ENCODE results near the gene TFDP1. TPM values are rescaled to one million over a fixed set of nuclear protein-coding genes. Genes with fewer than 3 reads are reported as not detected.

Gene TFDP1
- total RNA-seq, 1 donor from 2014 or later: 40.0 TPM

GRCh38 chr13:113551081-113552000 lies 33.2 kb upstream of the TFDP1 start:
- H3K27me3 ChIP-seq: no peaks in the 10 kb centered on the region
- no peaks in the 10 kb centered on the region for H3K9me3 ChIP-seq
- TF ChIP-seq CTCF (IDR thresholded peaks at IDR 0.05) (no peak), POLR2AphosphoS5 (IDR thresholded peaks at IDR 0.05; ENCODE audit: insufficient read depth in 1 of 2, low read depth in 1 of 2) (no peak), POLR2A (IDR thresholded peaks at IDR 0.05) (no peak)
- intact Hi-C loops (cut with DNase I): no loop called here
- peaks cover 0 to 17% of the 10 kb centered on the region in 2 donors for H3K36me3 ChIP-seq
- H3K4me1 ChIP-seq: peaks cover 15% of the 10 kb centered on the region
- no peak overlapping the region for H3K27ac ChIP-seq
- DNase-seq (ENCODE audit: extremely low spot score in 2 of 2): peak; percentile 79 to 91
- no peak overlapping the region for H3K4me3 ChIP-seq

- intact Hi-C loops (cut with DNase I): no loop called here
- H3K27me3 ChIP-seq: no peaks in the 10 kb centered on the region
- peak; percentile 58 to 62 for DNase-seq (ENCODE audit: extremely low spot score in 2 of 2)
- H3K36me3 ChIP-seq: peaks cover 0 to 17% of the 10 kb centered on the region in 2 donors
- no peak for TF ChIP-seq POLR2AphosphoS5 (IDR thresholded peaks at IDR 0.05; ENCODE audit: insufficient read depth in 1 of 2, low read depth in 1 of 2)
- TF ChIP-seq CTCF (IDR thresholded peaks at IDR 0.05): no peak
- TF ChIP-seq POLR2A (IDR thresholded peaks at IDR 0.05): no peak
- H3K27ac ChIP-seq: no peak overlapping the region
- H3K9me3 ChIP-seq: no peaks in the 10 kb centered on the region
- H3K4me1 ChIP-seq: peaks cover 15% of the 10 kb centered on the region
- no peak overlapping the region for H3K4me3 ChIP-seq
These were observed 32.5 kb upstream of the TFDP1 start for GRCh38 chr13:113552079-113552478.

GRCh38 chr13:113552786-113553434 lies 31.6 kb upstream of the TFDP1 start:
- no peak for TF ChIP-seq CTCF (IDR thresholded peaks at IDR 0.05)
- TF ChIP-seq POLR2A (IDR thresholded peaks at IDR 0.05): no peak
- no peak for TF ChIP-seq POLR2AphosphoS5 (IDR thresholded peaks at IDR 0.05; ENCODE audit: insufficient read depth in 1 of 2, low read depth in 1 of 2)
- Histone ChIP-seq H3K9me3 (no peaks in the 10 kb centered on the region), H3K4me1 (peaks cover 15% of the 10 kb centered on the region), H3K4me3 (no peak overlapping the region), H3K36me3 (peaks cover 0 to 17% of the 10 kb centered on the region in 2 donors), H3K27ac (no peak overlapping the region), H3K27me3 (no peaks in the 10 kb centered on the region)
- peak; percentile 72 to 85 for DNase-seq (ENCODE audit: extremely low spot score in 2 of 2)
- intact Hi-C loops (cut with DNase I): no loop called here

GRCh38 chr13:113553511-113554332 lies 30.8 kb upstream of the TFDP1 start:
- no peaks in the 10 kb centered on the region for H3K27me3 ChIP-seq
- H3K4me1 ChIP-seq: peaks cover 8% of the 10 kb centered on the region
- no peak for TF ChIP-seq POLR2AphosphoS5 (IDR thresholded peaks at IDR 0.05; ENCODE audit: insufficient read depth in 1 of 2, low read depth in 1 of 2)
- no peak for TF ChIP-seq POLR2A (IDR thresholded peaks at IDR 0.05)
- no peak for TF ChIP-seq CTCF (IDR thresholded peaks at IDR 0.05)
- H3K27ac ChIP-seq: no peak overlapping the region
- peaks cover 0 to 17% of the 10 kb centered on the region in 2 donors for H3K36me3 ChIP-seq
- peak; percentile 79 to 84 for DNase-seq (ENCODE audit: extremely low spot score in 2 of 2)
- intact Hi-C loops (cut with DNase I): no loop called here
- H3K4me3 ChIP-seq: no peak overlapping the region
- H3K9me3 ChIP-seq: no peaks in the 10 kb centered on the region

Measured in vagina (tissue), 2 donors.